KMS-11 (cell line): ENCODE results near the gene TTI1.

ENCODE experiments used
- H2AFZ ChIP-seq: fragments of 200-600 bp; sonication (generic); 2 replicates; pipeline ENCODE4 v1.6.1; 2016; ENCODE audit warnings: antibody characterized with exemption, mixed run types, low read depth
- H3K27ac ChIP-seq: fragments of 200-600 bp; sonication (generic); 2 replicates; pipeline ENCODE4 v1.6.1; 2016; ENCODE audit warnings: mild to moderate bottlenecking, mixed run types
- H3K27me3 ChIP-seq: fragments of 200-600 bp; sonication (generic); 2 replicates; pipeline ENCODE4 v1.6.1; 2017; ENCODE audit warnings: mild to moderate bottlenecking, low read depth, mixed run types, moderate library complexity; ENCODE audit not compliant: insufficient read depth
- H3K36me3 ChIP-seq: fragments of 200-600 bp; sonication (generic); 2 replicates; pipeline ENCODE4 v1.6.1; 2017; ENCODE audit warnings: mild to moderate bottlenecking, mixed run types; ENCODE audit not compliant: insufficient read depth
- H3K4me1 ChIP-seq: fragments of 200-600 bp; sonication (generic); 2 replicates; pipeline ENCODE4 v1.6.1; 2016; ENCODE audit warnings: mild to moderate bottlenecking, low read depth, mixed run types; ENCODE audit not compliant: poor library complexity, severe bottlenecking
- H3K4me2 ChIP-seq: fragments of 200-600 bp; sonication (generic); 2 replicates; pipeline ENCODE4 v1.7.0; 2016; ENCODE audit warnings: mild to moderate bottlenecking, mixed run types
- H3K4me3 ChIP-seq: fragments of 200-600 bp; sonication (generic); IDR thresholded peaks from 2 replicates; pipeline ENCODE4 v1.6.1; 2017; ENCODE audit warnings: low read depth, low read length, mixed read lengths; ENCODE audit not compliant: insufficient read depth
- H3K79me2 ChIP-seq: fragments of 200-600 bp; sonication (generic); 2 replicates; pipeline ENCODE4 v1.6.1; 2016; ENCODE audit warnings: low read depth, mixed run types; ENCODE audit not compliant: insufficient read depth
- H3K9ac ChIP-seq: fragments of 200-600 bp; sonication (generic); 2 replicates; pipeline ENCODE4 v1.6.1; 2016; ENCODE audit warnings: mild to moderate bottlenecking, mixed run types
- H4K20me1 ChIP-seq: fragments of 200-600 bp; sonication (generic); 2 replicates; pipeline ENCODE4 v1.6.1; 2016; ENCODE audit warnings: mild to moderate bottlenecking, mixed run types; ENCODE audit not compliant: insufficient read depth
- TF ChIP-seq, protein P1 (sequence below): fragments of 200-600 bp; sonication (generic); conservative IDR thresholded peaks from 2 replicates; pipeline ENCODE4 v1.6.1; 2017; ENCODE audit warnings: low read depth, mild to moderate bottlenecking, antibody characterized with exemption, low read length, moderate library complexity, mixed read lengths

TTI1 gene

DNA sequence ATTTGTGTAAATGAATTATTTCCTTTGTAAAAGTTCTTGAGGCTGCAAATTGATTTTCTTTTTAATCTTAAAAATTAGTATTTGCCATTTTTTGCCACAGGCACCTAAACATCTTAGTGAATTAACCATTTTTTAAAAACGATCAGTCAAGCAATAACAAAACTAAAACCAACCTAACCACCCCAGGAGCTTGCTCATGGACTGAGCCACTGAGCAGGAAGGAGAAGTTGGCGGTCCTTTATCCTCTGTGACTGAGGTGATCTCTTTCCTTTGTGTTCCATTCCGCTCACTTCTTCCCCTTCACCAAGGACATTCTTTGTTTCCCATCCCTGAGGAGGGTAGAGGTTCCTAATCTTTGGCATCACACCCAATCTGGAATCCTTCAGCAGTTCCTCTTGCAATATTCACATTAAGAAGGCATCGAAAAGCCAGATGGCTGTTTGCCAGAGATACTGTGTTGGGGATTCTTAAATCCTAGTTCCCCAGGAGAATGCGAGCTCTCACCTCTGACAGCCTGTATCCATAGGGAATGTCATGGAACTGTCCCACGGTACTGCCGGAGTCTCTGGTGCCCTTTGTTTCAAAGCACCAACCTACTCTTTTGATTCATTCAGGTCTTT, 30.8 kb upstream of the TTI1 start:
- H3K79me2 ChIP-seq = no peaks in the 10 kb centered on the region
- no peak overlapping the region for H3K4me3 ChIP-seq
- TF ChIP-seq, protein P1, sequence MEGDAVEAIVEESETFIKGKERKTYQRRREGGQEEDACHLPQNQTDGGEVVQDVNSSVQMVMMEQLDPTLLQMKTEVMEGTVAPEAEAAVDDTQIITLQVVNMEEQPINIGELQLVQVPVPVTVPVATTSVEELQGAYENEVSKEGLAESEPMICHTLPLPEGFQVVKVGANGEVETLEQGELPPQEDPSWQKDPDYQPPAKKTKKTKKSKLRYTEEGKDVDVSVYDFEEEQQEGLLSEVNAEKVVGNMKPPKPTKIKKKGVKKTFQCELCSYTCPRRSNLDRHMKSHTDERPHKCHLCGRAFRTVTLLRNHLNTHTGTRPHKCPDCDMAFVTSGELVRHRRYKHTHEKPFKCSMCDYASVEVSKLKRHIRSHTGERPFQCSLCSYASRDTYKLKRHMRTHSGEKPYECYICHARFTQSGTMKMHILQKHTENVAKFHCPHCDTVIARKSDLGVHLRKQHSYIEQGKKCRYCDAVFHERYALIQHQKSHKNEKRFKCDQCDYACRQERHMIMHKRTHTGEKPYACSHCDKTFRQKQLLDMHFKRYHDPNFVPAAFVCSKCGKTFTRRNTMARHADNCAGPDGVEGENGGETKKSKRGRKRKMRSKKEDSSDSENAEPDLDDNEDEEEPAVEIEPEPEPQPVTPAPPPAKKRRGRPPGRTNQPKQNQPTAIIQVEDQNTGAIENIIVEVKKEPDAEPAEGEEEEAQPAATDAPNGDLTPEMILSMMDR = no peak
- no peak overlapping the region for H3K27ac ChIP-seq
- no peak overlapping the region for H2AFZ ChIP-seq
- H4K20me1 ChIP-seq = no peaks in the 10 kb centered on the region
- no peak overlapping the region for H3K4me2 ChIP-seq
- peaks cover 28% of the 10 kb centered on the region for H3K4me1 ChIP-seq
- no peaks in the 10 kb centered on the region for H3K27me3 ChIP-seq
- H3K36me3 ChIP-seq = peaks cover 12% of the 10 kb centered on the region; the same call in 1 of the 2 replicates
- H3K9ac ChIP-seq = no peak overlapping the region

DNA sequence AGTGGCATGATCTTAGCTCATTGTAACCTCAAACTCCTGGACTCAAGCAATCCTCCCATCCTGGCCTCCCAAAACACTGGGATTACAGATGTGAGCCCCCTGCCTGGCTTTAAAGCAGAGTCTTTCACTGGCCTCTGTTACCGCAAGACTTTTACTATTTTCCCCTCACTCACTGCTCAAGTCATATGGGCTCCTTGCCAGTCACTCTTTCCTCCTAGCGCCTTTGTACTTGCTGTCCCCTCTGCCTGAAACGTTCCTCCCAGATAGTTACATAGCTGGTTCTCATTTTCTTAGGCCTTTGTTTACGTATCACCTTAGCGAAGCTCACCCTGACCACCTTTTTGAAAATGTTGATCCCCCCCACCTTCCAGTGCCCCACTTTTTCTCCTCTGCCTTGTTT, 29.6 kb upstream of the TTI1 start:
- no peak overlapping the region for H3K27ac ChIP-seq
- no peaks in the 10 kb centered on the region for H3K27me3 ChIP-seq
- no peak overlapping the region for H3K4me2 ChIP-seq
- H3K36me3 ChIP-seq = peaks cover 7% of the 10 kb centered on the region; the same call in 1 of the 2 replicates
- no peak overlapping the region for H2AFZ ChIP-seq
- no peaks in the 10 kb centered on the region for H3K79me2 ChIP-seq
- TF ChIP-seq, protein P1 = no peak
- H3K4me1 ChIP-seq = peaks cover 34% of the 10 kb centered on the region
- H3K4me3 ChIP-seq = no peak overlapping the region
- 0 out of 2 replicates have a peak, but pooled peaks cover 7% of the 10 kb centered on the region for H4K20me1 ChIP-seq
- no peak overlapping the region for H3K9ac ChIP-seq

DNA sequence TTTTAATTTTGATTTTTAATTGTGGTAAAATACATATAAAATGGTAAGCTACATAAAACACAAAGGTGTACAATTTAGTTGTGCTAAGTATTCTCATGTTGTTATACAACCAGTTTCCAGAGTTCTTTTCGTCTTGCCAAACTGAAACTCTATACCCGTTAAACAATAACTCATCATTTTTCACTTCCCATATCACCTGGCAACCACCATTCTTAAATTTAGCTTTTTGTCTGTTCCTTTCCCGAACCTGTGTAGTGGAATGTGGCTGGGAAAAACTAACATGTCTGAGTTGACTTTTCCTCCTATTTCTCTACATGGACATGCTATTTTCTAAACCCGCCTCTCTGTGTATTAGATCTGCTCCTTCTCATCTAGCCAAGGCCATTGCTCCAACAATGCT, 27.9 kb upstream of the TTI1 start:
- Histone ChIP-seq H3K4me1 (peaks cover 47% of the 10 kb centered on the region), H2AFZ (no peak overlapping the region), H3K79me2 (no peaks in the 10 kb centered on the region; the same call in 1 of the 2 replicates), H3K4me2 (peak overlapping the region; percentile 88), H3K27me3 (no peaks in the 10 kb centered on the region), H3K9ac (no peak overlapping the region), H4K20me1 (0 out of 2 replicates have a peak, but pooled peaks cover 7% of the 10 kb centered on the region), H3K27ac (peak overlapping the region; percentile 52; the same call in 1 of the 2 replicates), H3K36me3 (peaks cover 7% of the 10 kb centered on the region; the same call in 1 of the 2 replicates), H3K4me3 (no peak overlapping the region)
- TF ChIP-seq, protein P1 = no peak

DNA sequence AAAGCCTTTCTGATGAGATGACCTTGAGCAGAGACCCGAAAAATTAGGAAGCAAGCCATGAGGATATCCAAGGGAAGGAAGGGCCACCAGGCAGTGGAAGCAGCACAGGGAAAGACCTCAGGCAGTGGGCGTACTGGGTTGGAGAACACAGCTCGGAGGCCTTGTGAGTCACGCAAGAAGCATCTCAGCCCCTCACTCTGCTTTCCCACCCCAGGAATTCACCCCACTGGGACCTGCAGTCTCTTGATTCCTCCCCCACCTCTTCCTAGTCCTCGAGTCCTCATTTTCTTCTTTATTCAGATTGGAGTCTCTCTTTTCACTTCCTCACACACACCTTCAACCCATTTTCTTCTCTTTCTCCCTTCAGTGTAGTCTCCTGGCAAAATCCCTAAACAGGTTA, 27.3 kb upstream of the TTI1 start:
- H3K27ac ChIP-seq = peak overlapping the region; percentile 52; the same call in 1 of the 2 replicates
- TF ChIP-seq, protein P1 = no peak
- H4K20me1 ChIP-seq = peaks cover 7% of the 10 kb centered on the region; the same call in 1 of the 2 replicates
- peaks cover 7% of the 10 kb centered on the region; the same call in 1 of the 2 replicates for H3K36me3 ChIP-seq
- no peaks in the 10 kb centered on the region for H3K27me3 ChIP-seq
- H3K4me3 ChIP-seq = no peak overlapping the region
- H3K4me1 ChIP-seq = peaks cover 47% of the 10 kb centered on the region
- H3K79me2 ChIP-seq = peaks cover 5% of the 10 kb centered on the region; the same call in 1 of the 2 replicates
- no peak overlapping the region for H2AFZ ChIP-seq
- no peak overlapping the region for H3K9ac ChIP-seq
- peak overlapping the region; percentile 88 for H3K4me2 ChIP-seq
